Measurements from ENCODE around the gene SEC63.

SEC63 gene

DNA sequence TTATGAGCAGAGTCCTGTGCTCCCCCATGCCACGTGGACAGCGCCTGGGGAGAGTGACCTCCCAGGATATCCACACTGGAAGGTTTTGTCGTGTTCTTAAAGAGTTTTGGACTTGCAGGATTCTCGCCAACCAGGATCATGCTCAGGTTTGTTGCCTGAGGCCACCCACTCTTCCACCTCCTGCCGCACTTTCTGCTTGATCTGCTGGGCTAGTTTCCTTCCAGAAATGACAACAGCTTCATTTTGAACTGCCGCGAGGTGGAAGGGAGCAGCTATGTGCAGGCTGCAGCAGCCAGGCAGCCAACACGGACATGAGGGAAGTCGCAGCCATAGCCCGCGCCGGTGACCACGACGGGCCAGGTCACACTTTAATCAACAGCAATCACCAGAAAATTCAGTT is 27.7 kb upstream of the SEC63 start:
- Histone ChIP-seq H3K9me2 (ENCODE audit: low read depth, low read length) (no peaks in the 10 kb centered on the region), H3F3A (ENCODE audit: insufficient read depth, low read length) (no peaks in the 10 kb centered on the region), H4K20me1 (ENCODE audit: insufficient read depth, low read length) (no peaks in the 10 kb centered on the region), H3K79me2 (ENCODE audit: insufficient read depth, low read length) (no peaks in the 10 kb centered on the region), H3K27me3 (ENCODE audit: insufficient read depth, low read length) (no peaks in the 10 kb centered on the region), H3K4me1 (ENCODE audit: insufficient read depth, low read length, severe bottlenecking) (no peaks in the 10 kb centered on the region), H3K4me3 (ENCODE audit: low read depth, low read length, poor library complexity, severe bottlenecking) (no peak overlapping the region), H3K27ac (ENCODE audit: low read depth, low read length, poor library complexity, severe bottlenecking) (no peak overlapping the region), H3K4me2 (ENCODE audit: low read length) (no peak overlapping the region), H2AFZ (ENCODE audit: low read length) (no peak overlapping the region), H3K9me3 (ENCODE audit: low read length) (no peaks in the 10 kb centered on the region), H3K36me3 (ENCODE audit: insufficient read depth, low read length) (no peaks in the 10 kb centered on the region), H3K9ac (ENCODE audit: low read length) (no peak overlapping the region)
- TF ChIP-seq, protein P1, sequence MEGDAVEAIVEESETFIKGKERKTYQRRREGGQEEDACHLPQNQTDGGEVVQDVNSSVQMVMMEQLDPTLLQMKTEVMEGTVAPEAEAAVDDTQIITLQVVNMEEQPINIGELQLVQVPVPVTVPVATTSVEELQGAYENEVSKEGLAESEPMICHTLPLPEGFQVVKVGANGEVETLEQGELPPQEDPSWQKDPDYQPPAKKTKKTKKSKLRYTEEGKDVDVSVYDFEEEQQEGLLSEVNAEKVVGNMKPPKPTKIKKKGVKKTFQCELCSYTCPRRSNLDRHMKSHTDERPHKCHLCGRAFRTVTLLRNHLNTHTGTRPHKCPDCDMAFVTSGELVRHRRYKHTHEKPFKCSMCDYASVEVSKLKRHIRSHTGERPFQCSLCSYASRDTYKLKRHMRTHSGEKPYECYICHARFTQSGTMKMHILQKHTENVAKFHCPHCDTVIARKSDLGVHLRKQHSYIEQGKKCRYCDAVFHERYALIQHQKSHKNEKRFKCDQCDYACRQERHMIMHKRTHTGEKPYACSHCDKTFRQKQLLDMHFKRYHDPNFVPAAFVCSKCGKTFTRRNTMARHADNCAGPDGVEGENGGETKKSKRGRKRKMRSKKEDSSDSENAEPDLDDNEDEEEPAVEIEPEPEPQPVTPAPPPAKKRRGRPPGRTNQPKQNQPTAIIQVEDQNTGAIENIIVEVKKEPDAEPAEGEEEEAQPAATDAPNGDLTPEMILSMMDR (IDR thresholded peaks at IDR 0.05; ENCODE audit: low read length) = no peak
- no peak for TF ChIP-seq EZH2 (IDR thresholded peaks at IDR 0.05; ENCODE audit: borderline replicate concordance, low read length)

DNA sequence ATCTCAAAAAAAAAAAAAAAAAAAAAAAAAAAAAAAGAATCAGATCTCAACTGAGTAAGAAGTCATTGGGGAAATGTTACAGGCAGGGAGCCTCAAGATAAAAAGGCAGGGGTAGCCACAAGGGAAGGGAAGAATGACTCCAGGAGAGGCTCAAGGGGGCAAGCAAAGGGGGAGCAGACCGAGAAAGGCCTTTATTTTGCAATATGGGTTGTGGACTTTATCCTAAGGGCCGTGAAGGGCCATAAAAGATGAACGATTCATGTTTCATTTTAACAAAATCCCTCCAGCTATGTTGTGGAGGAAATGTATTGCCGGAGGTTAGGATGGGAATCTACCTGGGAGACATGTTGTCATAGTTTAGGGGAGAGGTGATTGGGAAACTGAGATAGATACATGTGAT is 25.8 kb upstream of the SEC63 start:
- no peak overlapping the region for H3K27ac ChIP-seq (ENCODE audit: low read depth, low read length, poor library complexity, severe bottlenecking)
- H3K27me3 ChIP-seq (ENCODE audit: insufficient read depth, low read length) = no peaks in the 10 kb centered on the region
- H3K4me1 ChIP-seq (ENCODE audit: insufficient read depth, low read length, severe bottlenecking) = no peaks in the 10 kb centered on the region
- H3K36me3 ChIP-seq (ENCODE audit: insufficient read depth, low read length) = no peaks in the 10 kb centered on the region
- H3K4me2 ChIP-seq (ENCODE audit: low read length) = no peak overlapping the region
- H3K9ac ChIP-seq (ENCODE audit: low read length) = no peak overlapping the region
- H3F3A ChIP-seq (ENCODE audit: insufficient read depth, low read length) = no peaks in the 10 kb centered on the region
- no peaks in the 10 kb centered on the region for H3K9me2 ChIP-seq (ENCODE audit: low read depth, low read length)
- TF ChIP-seq EZH2 (IDR thresholded peaks at IDR 0.05; ENCODE audit: borderline replicate concordance, low read length) = no peak
- TF ChIP-seq, protein P1 (IDR thresholded peaks at IDR 0.05; ENCODE audit: low read length) = no peak
- H3K9me3 ChIP-seq (ENCODE audit: low read length) = no peaks in the 10 kb centered on the region
- no peak overlapping the region for H2AFZ ChIP-seq (ENCODE audit: low read length)
- no peaks in the 10 kb centered on the region for H3K79me2 ChIP-seq (ENCODE audit: insufficient read depth, low read length)
- no peak overlapping the region for H3K4me3 ChIP-seq (ENCODE audit: low read depth, low read length, poor library complexity, severe bottlenecking)
- no peaks in the 10 kb centered on the region for H4K20me1 ChIP-seq (ENCODE audit: insufficient read depth, low read length)

DNA sequence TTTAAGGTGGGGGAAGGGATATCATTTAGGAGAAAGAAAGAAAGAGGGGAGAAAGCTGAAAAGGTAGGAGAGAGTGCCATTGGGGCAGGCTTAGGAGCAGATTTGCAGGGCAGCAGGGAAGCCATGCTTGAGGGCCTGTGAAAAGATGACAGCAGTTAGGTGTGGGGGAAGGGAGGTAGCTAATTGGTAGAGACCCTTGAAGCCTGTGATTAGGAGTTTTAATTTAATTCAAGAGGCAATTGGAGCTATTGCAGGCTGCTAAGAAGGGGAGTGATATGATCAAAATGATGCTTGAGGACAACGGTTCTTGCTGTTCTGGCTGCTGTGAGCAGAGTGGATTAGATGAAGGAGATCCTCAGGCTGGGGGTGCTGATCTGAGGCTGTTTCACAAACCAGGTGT is 24.5 kb upstream of the SEC63 start:
- no peaks in the 10 kb centered on the region for H3F3A ChIP-seq (ENCODE audit: insufficient read depth, low read length)
- H3K27ac ChIP-seq (ENCODE audit: low read depth, low read length, poor library complexity, severe bottlenecking) = no peak overlapping the region
- no peak overlapping the region for H3K4me3 ChIP-seq (ENCODE audit: low read depth, low read length, poor library complexity, severe bottlenecking)
- H3K79me2 ChIP-seq (ENCODE audit: insufficient read depth, low read length) = no peaks in the 10 kb centered on the region
- no peaks in the 10 kb centered on the region for H3K9me3 ChIP-seq (ENCODE audit: low read length)
- TF ChIP-seq, protein P1 (IDR thresholded peaks at IDR 0.05; ENCODE audit: low read length) = no peak
- no peak for TF ChIP-seq EZH2 (IDR thresholded peaks at IDR 0.05; ENCODE audit: borderline replicate concordance, low read length)
- no peaks in the 10 kb centered on the region for H3K27me3 ChIP-seq (ENCODE audit: insufficient read depth, low read length)
- H2AFZ ChIP-seq (ENCODE audit: low read length) = no peak overlapping the region
- H3K9me2 ChIP-seq (ENCODE audit: low read depth, low read length) = no peaks in the 10 kb centered on the region
- H3K36me3 ChIP-seq (ENCODE audit: insufficient read depth, low read length) = no peaks in the 10 kb centered on the region
- H3K9ac ChIP-seq (ENCODE audit: low read length) = no peak overlapping the region
- no peak overlapping the region for H3K4me2 ChIP-seq (ENCODE audit: low read length)
- no peaks in the 10 kb centered on the region for H3K4me1 ChIP-seq (ENCODE audit: insufficient read depth, low read length, severe bottlenecking)
- H4K20me1 ChIP-seq (ENCODE audit: insufficient read depth, low read length) = no peaks in the 10 kb centered on the region

Data from OCI-LY1 (cell line).